K562 (cell line): Measurements from ENCODE around the gene OR13C2. TPM values are rescaled to one million over a fixed set of nuclear protein-coding genes. Genes with fewer than 3 reads are reported as not detected.

Source experiments
- ATAC-seq: fragments of 200-7000 bp; cut with Tn5 transposase; 3 replicates; pipeline ENCODE4 v1.9.1; 2020; ENCODE audit warnings: moderate library complexity
- BruUV-seq: library from RNA; stranded (reverse); fragments of 400-500 nt; replicated peaks from 2 replicates; lab custom pipeline; 2021; lab: Mats Ljungman, UMichigan
- CTCF ChIA-PET: fragments of 300-600 bp; formaldehyde crosslinking; extraction: SDS; loops from one replicate; lab custom pipeline; 2021; ENCODE audit warnings: low intra/inter-chr PET ratio; lab: Yijun Ruan, JAX
- POLR2A ChIA-PET: fragments of 300-600, 350-650 bp; sonication (Branson Sonifier 250); formaldehyde crosslinking; extraction: SDS; loops from one replicate; lab custom pipeline; 2021; ENCODE audit warnings: antibody characterized with exemption, inconsistent platforms; lab: Yijun Ruan, JAX
- DNase-seq, 4 experiments: peaks; one replicate each; pipeline versions ENCODE4 v3.0.0 to v3.0.0-alpha.2; 2011 to 2018; ENCODE audit warnings: low spot score in 3 of 4, mixed read lengths in 3 of 4; ENCODE audit errors: extremely low read depth in 1 of 4
- FAIRE-seq: peaks from 2 replicates; lab custom pipeline; 2011; peaks lifted over from hg19 to GRCh38; lab: Jason Lieb, UNC
- H2AFZ ChIP-seq: 2 replicates; pipeline ENCODE4 v1.6.0; 2011; ENCODE audit warnings: low read depth, low read length, control low read depth, inconsistent platforms
- H3K27ac ChIP-seq: fragments of 200-600 bp; 3 replicates; pipeline ENCODE4 v1.8.0; 2011; ENCODE audit warnings: low read depth, mild to moderate bottlenecking, control low read depth, inconsistent platforms, low read length, moderate library complexity, mixed read lengths; ENCODE audit errors: extremely low read depth
- H3K27me3 ChIP-seq, 2 experiments: fragments of 300-600 bp in 1 of 2; 2 replicates in 1 of 2; 3 replicates in 1 of 2; pipeline versions ENCODE4 v1.6.0 to v1.8.0; 2011; ENCODE audit warnings: inconsistent platforms in 2 of 2, low read length in 2 of 2, mild to moderate bottlenecking in 1 of 2, mixed read lengths in 1 of 2, moderate library complexity in 1 of 2; ENCODE audit not compliant: control insufficient read depth in 2 of 2, insufficient read depth in 2 of 2
- H3K36me3 ChIP-seq: fragments of 300-600 bp; 3 replicates; pipeline ENCODE4 v1.8.0; 2011; ENCODE audit warnings: mild to moderate bottlenecking, low read length, inconsistent platforms; ENCODE audit not compliant: control insufficient read depth, insufficient read depth
- H3K4me1 ChIP-seq, 2 experiments: fragments of 200-600 bp in 1 of 2; replicated peaks in 1 of 2; 2 replicates in 1 of 2; 3 replicates in 1 of 2; pipeline versions ENCODE4 v1.5.1 to v1.8.0; 2011; ENCODE audit warnings: inconsistent platforms in 2 of 2, low read length in 2 of 2, mild to moderate bottlenecking in 1 of 2, mixed read lengths in 1 of 2, moderate library complexity in 1 of 2; ENCODE audit not compliant: control insufficient read depth in 2 of 2, insufficient read depth in 2 of 2
- H3K4me2 ChIP-seq: 2 replicates; pipeline ENCODE4 v1.6.1; 2011; ENCODE audit warnings: low read length, control low read depth, inconsistent platforms, mixed read lengths; ENCODE audit not compliant: insufficient read depth
- H3K4me3 ChIP-seq: fragments of 200-600 bp; sonication (generic), shearing (Covaris generic); 2 replicates; pipeline ENCODE4 v1.5.1; 2016; ENCODE audit warnings: control low read depth, inconsistent platforms
- H3K79me2 ChIP-seq: fragments of 200-600 bp; 3 replicates; pipeline ENCODE4 v1.8.0; 2011; ENCODE audit warnings: low read length, inconsistent platforms; ENCODE audit not compliant: control insufficient read depth, insufficient read depth
- H3K9ac ChIP-seq, 2 experiments: 2 replicates each; pipeline versions ENCODE4 v1.6.0 to v1.6.1; 2011; ENCODE audit warnings: low read depth in 2 of 2, low read length in 2 of 2, control low read depth in 1 of 2, inconsistent platforms in 1 of 2, mild to moderate bottlenecking in 1 of 2, mixed read lengths in 1 of 2; ENCODE audit not compliant: insufficient read depth in 1 of 2
- H3K9me1 ChIP-seq: one replicate; pipeline ENCODE4 v1.6.0; 2011; ENCODE audit warnings: inconsistent platforms, mild to moderate bottlenecking, low read length, moderate library complexity; ENCODE audit not compliant: control insufficient read depth, insufficient read depth
- H3K9me3 ChIP-seq: replicated peaks from 2 replicates; pipeline ENCODE4 v1.5.1; 2011; ENCODE audit warnings: low read depth, low read length, inconsistent platforms; ENCODE audit not compliant: control insufficient read depth, insufficient read depth
- H4K20me1 ChIP-seq: replicated peaks from 2 replicates; pipeline ENCODE4 v1.6.1; 2011; ENCODE audit warnings: low read length, inconsistent platforms, mixed read lengths; ENCODE audit not compliant: control insufficient read depth, insufficient read depth
- ADNP ChIP-seq: fragments of 200-800 bp; sonication (Bioruptor generic); IDR thresholded peaks from 2 replicates; pipeline ENCODE4 v1.6.1; 2016; ENCODE audit warnings: missing genetic modification characterization, missing compliant biosample characterization
- L3MBTL2 ChIP-seq: fragments of 450-650 bp; IDR thresholded peaks from 2 replicates; pipeline ENCODE4 v1.6.1; 2016; ENCODE audit warnings: mild to moderate bottlenecking, moderate library complexity
- MEIS2 ChIP-seq: fragments of 450-650 bp; IDR thresholded peaks from 2 replicates; pipeline ENCODE4 v1.6.1; 2014; ENCODE audit warnings: mild to moderate bottlenecking; ENCODE audit not compliant: partially characterized antibody
- MYC ChIP-seq, 2 experiments: fragments of 250-450 bp in 1 of 2; sonication (Bioruptor Pico) in 1 of 2; IDR thresholded peaks; 2 replicates each; pipeline versions ENCODE4 v1.5.1 to v1.6.1; 2012 to 2021; ENCODE audit warnings: low read depth in 2 of 2, borderline replicate concordance in 1 of 2, improper control_type of control experiment in 1 of 2, low read length in 1 of 2, mild to moderate bottlenecking in 1 of 2, moderate library complexity in 1 of 2
- NELFE ChIP-seq: IDR thresholded peaks from 2 replicates; pipeline ENCODE4 v1.6.1; 2011; ENCODE audit warnings: mild to moderate bottlenecking; ENCODE audit not compliant: insufficient read depth, insufficient read length
- NFYB ChIP-seq: IDR thresholded peaks from 2 replicates; pipeline ENCODE4 v1.6.1; 2011; ENCODE audit warnings: mild to moderate bottlenecking, moderate library complexity; ENCODE audit not compliant: insufficient read length; ENCODE audit errors: extremely low read depth
- PHF8 ChIP-seq: fragments of 200-600 bp; sonication (generic); IDR thresholded peaks from 2 replicates; pipeline ENCODE4 v1.6.1; 2012; ENCODE audit warnings: mixed run types, mild to moderate bottlenecking, inconsistent platforms, low read length, moderate library complexity, borderline replicate concordance
- RBM15 ChIP-seq: fragments of 200-400 bp; formaldehyde crosslinking; IDR thresholded peaks from 2 replicates; pipeline ENCODE4 v1.6.1; 2018; ENCODE audit warnings: mild to moderate bottlenecking, low read length, moderate library complexity; ENCODE audit not compliant: insufficient read depth
- SETDB1 ChIP-seq: IDR thresholded peaks from one replicate; pipeline ENCODE4 v1.6.1; 2012; ENCODE audit warnings: low read length, control low read depth, inconsistent platforms
- SP1 ChIP-seq: sonication (generic); formaldehyde crosslinking; IDR thresholded peaks from 2 replicates; pipeline ENCODE4 v1.8.1; 2022; ENCODE audit warnings: mild to moderate bottlenecking, missing genetic modification reagents
- XRCC3 ChIP-seq: fragments of 450-650 bp; IDR thresholded peaks from 2 replicates; pipeline ENCODE4 v1.6.1; 2017; ENCODE audit warnings: mild to moderate bottlenecking, moderate library complexity
- ZBED1 ChIP-seq: IDR thresholded peaks from 2 replicates; pipeline ENCODE4 v1.6.1; 2014
- ZBTB17 ChIP-seq: fragments of 450-650 bp; formaldehyde crosslinking; IDR thresholded peaks from 2 replicates; pipeline ENCODE4 v1.4.0; 2020; ENCODE audit warnings: mild to moderate bottlenecking
- ZNF282 ChIP-seq: sonication (generic); formaldehyde crosslinking; IDR thresholded peaks from 2 replicates; pipeline ENCODE4 v1.8.1; 2023; ENCODE audit warnings: missing genetic modification reagents
- ZNF583 ChIP-seq: fragments of 250-450 bp; sonication (Bioruptor Pico); IDR thresholded peaks from 2 replicates; pipeline ENCODE4 v1.4.0; 2020
- ZNF766 ChIP-seq: fragments of 200-800 bp; sonication (Bioruptor generic); conservative IDR thresholded peaks from 2 replicates; pipeline ENCODE4 v1.6.1; 2016; ENCODE audit warnings: missing genetic modification characterization, missing compliant biosample characterization
- WGBS: fragments of 100-300 bp; shearing (Covaris generic); methylation state at CpG from one replicate; pipeline ENCODE4 v1.1.6; 2016; ENCODE audit warnings: low coverage, mixed read lengths; ENCODE audit not compliant: insufficient coverage; ENCODE audit errors: missing lambda C conversion rate; 5-methylcytosine and 5-hydroxymethylcytosine counted together
- in situ Hi-C: fragments of 300-500 bp; cut with MboI; formaldehyde crosslinking; loops from 4 replicates; pipeline ENCODE4 v1.15.0; 2018; ENCODE audit warnings: inconsistent platforms, mixed read lengths
- intact Hi-C: fragments of 100-400 bp; cut with micrococcal nuclease; formaldehyde crosslinking; loops from 2 replicates; pipeline ENCODE4 v1.14.2; 2022
- polyA plus RNA-seq, 8 experiments: library from polyadenylated mRNA; depleted of rRNA in 4 of 8; stranded (reverse) in 5 of 8; unstranded in 3 of 8; fragments of >200 nt; fragmentation: Nextera tagmentation in 2 of 8; fragmentation: Illumina TruSeq in 1 of 8; extraction: Ambion mirVana in 2 of 8; extraction: Trizol in 1 of 8; gene quantifications; 2 replicates each; pipeline versions ENCODE4 v1.2.1 to v1.2.3, GENCODE V29; 2011 to 2014; ENCODE audit warnings: inconsistent platforms in 1 of 8, missing spikeins in 1 of 8
- total RNA-seq, 7 experiments: library from RNA; depleted of rRNA in 6 of 7; stranded (reverse); fragments of >200 nt in 6 of 7; fragmentation: Illumina TruSeq in 2 of 7; extraction: Trizol in 2 of 7; gene quantifications; 2 replicates each; pipeline versions ENCODE4 v1.2.1 to v1.2.3, GENCODE V29; 2011 to 2021; ENCODE audit warnings: low replicate concordance in 1 of 7
- TF ChIP-seq, protein P1 (sequence below): conservative IDR thresholded peaks from 2 replicates; pipeline ENCODE4 v1.6.1; 2011; ENCODE audit warnings: low read depth, mild to moderate bottlenecking, low read length; ENCODE audit not compliant: control insufficient read depth

OR13C2 gene
- total and polyA plus RNA-seq, 9 of the 15 experiments (the other 6 are each of a cell fraction or from before 2014, with no cell fraction given): not detected

GRCh38 chr9:104608336-104608735, 2.9 kb upstream of the OR13C2 start:
- H3K9me3 ChIP-seq: no peaks in the 10 kb centered on the region
- H3K27ac ChIP-seq: no peak overlapping the region
- H3K79me2 ChIP-seq: no peaks in the 10 kb centered on the region
- WGBS: 0% methylated on average over 1 of the region's 1 CpG
- H3K27me3 ChIP-seq: no peaks in the 10 kb centered on the region
- ChIA-PET CTCF (no interaction called here), POLR2A (no interaction called here)
- in situ Hi-C loops: no loop called here
- H3K36me3 ChIP-seq: no peaks in the 10 kb centered on the region
- TF ChIP-seq, protein P1, sequence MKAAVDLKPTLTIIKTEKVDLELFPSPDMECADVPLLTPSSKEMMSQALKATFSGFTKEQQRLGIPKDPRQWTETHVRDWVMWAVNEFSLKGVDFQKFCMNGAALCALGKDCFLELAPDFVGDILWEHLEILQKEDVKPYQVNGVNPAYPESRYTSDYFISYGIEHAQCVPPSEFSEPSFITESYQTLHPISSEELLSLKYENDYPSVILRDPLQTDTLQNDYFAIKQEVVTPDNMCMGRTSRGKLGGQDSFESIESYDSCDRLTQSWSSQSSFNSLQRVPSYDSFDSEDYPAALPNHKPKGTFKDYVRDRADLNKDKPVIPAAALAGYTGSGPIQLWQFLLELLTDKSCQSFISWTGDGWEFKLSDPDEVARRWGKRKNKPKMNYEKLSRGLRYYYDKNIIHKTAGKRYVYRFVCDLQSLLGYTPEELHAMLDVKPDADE: no peak
- TF ChIP-seq ZNF766 (CRISPR knock-in tag) (no peak), XRCC3 (no peak), RBM15 (no peak), SP1 (no peak), SETDB1 (no peak), MYC (IDR thresholded peaks at IDR 0.05; ENCODE audit: low read depth, low read length) (no peak), MYC (CRISPR knock-in tag; IDR thresholded peaks at IDR 0.05; ENCODE audit: borderline replicate concordance, low read depth) (no peak), PHF8 (no peak), L3MBTL2 (no peak), ZNF282 (CRISPR knock-in tag) (no peak), ADNP (tag) (no peak), NELFE (no peak), ZNF583 (CRISPR knock-in tag) (no peak), ZBTB17 (no peak), ZBED1 (no peak), MEIS2 (no peak), NFYB (no peak)
- H3K9ac ChIP-seq: no peak overlapping the region
- ATAC-seq (no peak), FAIRE-seq (no peak), DNase-seq (no peak)
- no peak overlapping the region for H3K4me2 ChIP-seq
- H4K20me1 ChIP-seq: no peaks in the 10 kb centered on the region
- no peak overlapping the region for H2AFZ ChIP-seq
- intact Hi-C loops: loop anchor here (10.0 kb wide), 1 partner anchor 64 kb away; no protein-coding TSS in a partner anchor
- H3K4me3 ChIP-seq: no peak overlapping the region
- H3K9me1 ChIP-seq: no peaks in the 10 kb centered on the region
- H3K4me1 ChIP-seq: no peaks in the 10 kb centered on the region
- BruUV-seq: no TSS peak
